Measurements from ENCODE around the gene RNF130. TPM values are rescaled to one million over a fixed set of nuclear protein-coding genes. Genes with fewer than 3 reads are reported as not detected.

The RNF130 gene
- total and polyA plus RNA-seq, 9 of the 15 experiments (the other 6 are each of a cell fraction or from before 2014, with no cell fraction given), result 5.8 to 39.4 (median 27.1) TPM

GRCh38 chr5:180099733-180100611 lies 28.4 kb upstream of the RNF130 start:
- intact Hi-C loops (cut with micrococcal nuclease), result no loop called here
- Histone ChIP-seq H3K4me1 (replicated peaks in 1 of 2; ENCODE audit: control insufficient read depth in 2 of 2, insufficient read depth in 2 of 2, low read length in 2 of 2) (peaks cover 4 to 19% of the 10 kb centered on the region in 2 experiments; a peak in 4 of 5 replicates), H3K36me3 (ENCODE audit: control insufficient read depth, insufficient read depth, low read length) (no peaks in the 10 kb centered on the region), H3K9ac (ENCODE audit: insufficient read depth in 1 of 2, low read depth in 2 of 2, low read length in 2 of 2) (no peak overlapping the region), H3K4me3 (no peak overlapping the region), H2AFZ (ENCODE audit: low read depth, low read length) (no peak overlapping the region), H3K9me1 (ENCODE audit: control insufficient read depth, insufficient read depth, low read length) (no peaks in the 10 kb centered on the region), H3K4me2 (ENCODE audit: insufficient read depth, low read length) (no peak overlapping the region), H3K27me3 (ENCODE audit: control insufficient read depth in 2 of 2, insufficient read depth in 2 of 2, low read length in 2 of 2) (no peaks in the 10 kb centered on the region), H3K79me2 (ENCODE audit: control insufficient read depth, insufficient read depth, low read length) (no peaks in the 10 kb centered on the region), H3K9me3 (replicated peaks; ENCODE audit: control insufficient read depth, insufficient read depth, low read depth, low read length) (no peaks in the 10 kb centered on the region; the same call in 1 of the 2 replicates), H4K20me1 (replicated peaks; ENCODE audit: control insufficient read depth, insufficient read depth, low read length) (no peaks in the 10 kb centered on the region), H3K27ac (ENCODE audit: extremely low read depth, low read depth, low read length) (no peak overlapping the region)
- POLR2A ChIA-PET, result no interaction called here
- ATAC-seq, result no peak
- BruUV-seq (replicated peaks), result no TSS peak
- TF ChIP-seq, protein P1, sequence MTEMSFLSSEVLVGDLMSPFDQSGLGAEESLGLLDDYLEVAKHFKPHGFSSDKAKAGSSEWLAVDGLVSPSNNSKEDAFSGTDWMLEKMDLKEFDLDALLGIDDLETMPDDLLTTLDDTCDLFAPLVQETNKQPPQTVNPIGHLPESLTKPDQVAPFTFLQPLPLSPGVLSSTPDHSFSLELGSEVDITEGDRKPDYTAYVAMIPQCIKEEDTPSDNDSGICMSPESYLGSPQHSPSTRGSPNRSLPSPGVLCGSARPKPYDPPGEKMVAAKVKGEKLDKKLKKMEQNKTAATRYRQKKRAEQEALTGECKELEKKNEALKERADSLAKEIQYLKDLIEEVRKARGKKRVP (CRISPR knock-in tag; IDR thresholded peaks at IDR 0.05), result no peak
- TF ChIP-seq HMG20B (CRISPR knock-in tag; IDR thresholded peaks at IDR 0.05), result no peak
- TF ChIP-seq NR1H2 (CRISPR knock-in tag; IDR thresholded peaks at IDR 0.05), result no peak
- no peak for TF ChIP-seq NUFIP1 (IDR thresholded peaks at IDR 0.05; ENCODE audit: partially characterized antibody)
- TF ChIP-seq SMARCA5 (IDR thresholded peaks at IDR 0.05), result no peak
- TF ChIP-seq HMG20A (CRISPR knock-in tag; conservative IDR thresholded peaks at IDR 0.05), result no peak
- TF ChIP-seq FOXP1 (CRISPR knock-in tag; IDR thresholded peaks at IDR 0.05), result no peak
- no peak for TF ChIP-seq SFPQ (IDR thresholded peaks at IDR 0.05; ENCODE audit: low read depth, low read length)
- no peak for TF ChIP-seq PHF21A (IDR thresholded peaks at IDR 0.05; ENCODE audit: borderline replicate concordance, low read depth)
- TF ChIP-seq NKRF (IDR thresholded peaks at IDR 0.05; ENCODE audit: borderline replicate concordance), result no peak
- TF ChIP-seq ERF (CRISPR knock-in tag; IDR thresholded peaks at IDR 0.05), result no peak
- in situ Hi-C loops (cut with MboI), result no loop called here
- WGBS (ENCODE audit: insufficient coverage, low coverage, missing lambda C conversion rate), result 54% methylated on average over 16 of the region's 18 CpGs
- FAIRE-seq, result no peak
- CTCF ChIA-PET (ENCODE audit: low intra/inter-chr PET ratio), result no interaction called here
- no peak for DNase-seq (ENCODE audit: extremely low read depth in 1 of 4, low spot score in 3 of 4)
